H1 (cell line): Measurements from ENCODE around the gene CNGB1. TPM values are rescaled to one million over a fixed set of nuclear protein-coding genes. Genes with fewer than 3 reads are reported as not detected.

Experiments used
- CTCF ChIA-PET: fragments of 300-600 bp; sonication (Branson Sonifier 250); formaldehyde crosslinking; loops from one replicate; lab custom pipeline; 2021; ENCODE audit not compliant: partially characterized antibody; lab: Charles Lee
- POLR2A ChIA-PET: fragments of 300-600 bp; sonication (Branson Sonifier 250); formaldehyde crosslinking; loops from one replicate; lab custom pipeline; 2021; ENCODE audit warnings: inconsistent platforms; ENCODE audit not compliant: partially characterized antibody; lab: Charles Lee
- DNase-seq, 2 experiments: peaks; one replicate each; pipeline versions ENCODE4 v3.0.0 to v3.0.0-alpha.2; 2010 to 2022; ENCODE audit warnings: low spot score in 2 of 2, low read depth in 1 of 2, mixed read lengths in 1 of 2
- FAIRE-seq: peaks from 2 replicates; lab custom pipeline; 2011; peaks lifted over from hg19 to GRCh38; lab: Jason Lieb, UNC
- H2AFZ ChIP-seq: 2 replicates; pipeline ENCODE4 v1.8.1; 2012; ENCODE audit warnings: low read length, inconsistent platforms
- H2AK5ac ChIP-seq: 2 replicates; pipeline ENCODE4 v1.6.1; 2013; ENCODE audit warnings: low read depth, low read length
- H2BK120ac ChIP-seq: replicated peaks from 2 replicates; pipeline ENCODE3; 2013; ENCODE audit warnings: low read depth, low read length, inconsistent platforms
- H2BK12ac ChIP-seq: 2 replicates; pipeline ENCODE4 v1.6.1; 2013; ENCODE audit warnings: low read depth, low read length
- H2BK15ac ChIP-seq: 2 replicates; pipeline ENCODE4 v1.6.1; 2013; ENCODE audit warnings: low read length
- H2BK20ac ChIP-seq: 2 replicates; pipeline ENCODE4 v1.6.1; 2013; ENCODE audit warnings: low read length
- H2BK5ac ChIP-seq: 2 replicates; pipeline ENCODE4 v1.6.1; 2013; ENCODE audit warnings: low read depth, low read length
- H3K14ac ChIP-seq: 2 replicates; pipeline ENCODE4 v1.6.1; 2013; ENCODE audit warnings: inconsistent platforms; ENCODE audit not compliant: insufficient read length
- H3K18ac ChIP-seq: 2 replicates; pipeline ENCODE4 v1.6.1; 2013; ENCODE audit warnings: low read length; ENCODE audit errors: extremely low read depth
- H3K23ac ChIP-seq: 2 replicates; pipeline ENCODE4 v1.6.1; 2013; ENCODE audit warnings: inconsistent platforms; ENCODE audit not compliant: insufficient read length
- H3K23me2 ChIP-seq: 2 replicates; pipeline ENCODE4 v1.6.1; 2013; ENCODE audit warnings: low read depth, low read length
- H3K27ac ChIP-seq: 2 replicates; pipeline ENCODE4 v1.6.1; 2011; ENCODE audit warnings: low read depth, low read length, inconsistent platforms
- H3K27me3 ChIP-seq, 4 experiments: replicated peaks in 1 of 4; 1 replicate in 1 of 4; 2 replicates in 3 of 4; pipeline versions ENCODE4 v1.6.1 to v1.8.1; 2011 to 2013; ENCODE audit warnings: low read length in 3 of 4, mild to moderate bottlenecking in 3 of 4, inconsistent platforms in 2 of 4, mixed read lengths in 2 of 4, moderate library complexity in 1 of 4; ENCODE audit not compliant: control insufficient read depth in 3 of 4, insufficient read depth in 3 of 4; ENCODE audit errors: extremely low read depth in 1 of 4
- H3K36me3 ChIP-seq, 4 experiments: 2 replicates each; pipeline versions ENCODE4 v1.6.1 to v1.8.1; 2011 to 2013; ENCODE audit warnings: mild to moderate bottlenecking in 4 of 4, low read length in 3 of 4, moderate library complexity in 2 of 4, control low read depth in 1 of 4, inconsistent platforms in 1 of 4; ENCODE audit not compliant: insufficient read depth in 4 of 4, control insufficient read depth in 2 of 4
- H3K4ac ChIP-seq: replicated peaks from 2 replicates; pipeline ENCODE3; 2013; ENCODE audit warnings: low read length, low read depth, mixed read lengths, inconsistent platforms; ENCODE audit not compliant: insufficient read length
- H3K4me1 ChIP-seq, 4 experiments: replicated peaks in 1 of 4; 1 replicate in 1 of 4; 2 replicates in 3 of 4; pipeline versions ENCODE4 v1.6.1 to v1.8.1; 2011 to 2013; ENCODE audit warnings: low read length in 3 of 4, inconsistent platforms in 2 of 4, mixed read lengths in 1 of 4; ENCODE audit not compliant: insufficient read depth in 4 of 4, control insufficient read depth in 3 of 4
- H3K4me2 ChIP-seq, 2 experiments: 2 replicates each; pipeline versions ENCODE4 v1.6.1 to v1.8.1; 2011 to 2013; ENCODE audit warnings: low read depth in 2 of 2, low read length in 2 of 2, control low read depth in 1 of 2, inconsistent platforms in 1 of 2, mild to moderate bottlenecking in 1 of 2; ENCODE audit not compliant: insufficient read depth in 1 of 2
- H3K4me3 ChIP-seq, 4 experiments: fragments of 200-600, 300-600 bp in 1 of 4; sonication (generic), shearing (Covaris generic), sonication (Bioruptor Twin) in 1 of 4; 2 replicates each; pipeline versions ENCODE4 v1.5.1 to v1.8.1; 2011 to 2016; ENCODE audit warnings: low read length in 4 of 4, low read depth in 3 of 4, control low read depth in 2 of 4, inconsistent platforms in 2 of 4, mild to moderate bottlenecking in 2 of 4, mixed read lengths in 1 of 4, moderate library complexity in 1 of 4; ENCODE audit not compliant: insufficient read depth in 2 of 4; ENCODE audit errors: extremely low read depth in 1 of 4
- H3K56ac ChIP-seq: replicated peaks from 2 replicates; pipeline ENCODE3; 2013; ENCODE audit warnings: low read depth, mild to moderate bottlenecking, mixed read lengths, low read length, inconsistent platforms; ENCODE audit not compliant: insufficient read length
- H3K79me1 ChIP-seq: 2 replicates; pipeline ENCODE4 v1.6.1; 2013; ENCODE audit warnings: low read depth, low read length, control low read depth
- H3K79me2 ChIP-seq, 2 experiments: 2 replicates each; pipeline versions ENCODE4 v1.6.1 to v1.8.1; 2012 to 2013; ENCODE audit warnings: low read length in 2 of 2, mild to moderate bottlenecking in 2 of 2, inconsistent platforms in 1 of 2; ENCODE audit not compliant: insufficient read depth in 2 of 2, control insufficient read depth in 1 of 2
- H3K9ac ChIP-seq, 4 experiments: replicated peaks in 1 of 4; 1 replicate in 1 of 4; 2 replicates in 3 of 4; pipeline versions ENCODE4 v1.6.1 to v1.8.1; 2011 to 2013; ENCODE audit warnings: low read depth in 3 of 4, low read length in 3 of 4, control low read depth in 2 of 4, mild to moderate bottlenecking in 2 of 4, moderate library complexity in 2 of 4, inconsistent platforms in 1 of 4; ENCODE audit errors: extremely low read depth in 1 of 4
- H3K9me3 ChIP-seq, 2 experiments: 2 replicates each; pipeline versions ENCODE4 v1.6.1 to v1.8.1; 2012 to 2013; ENCODE audit warnings: mild to moderate bottlenecking in 2 of 2, moderate library complexity in 2 of 2, control low read depth in 1 of 2, inconsistent platforms in 1 of 2, low read depth in 1 of 2, low read length in 1 of 2, mixed read lengths in 1 of 2; ENCODE audit not compliant: insufficient read depth in 2 of 2
- H4K20me1 ChIP-seq, 2 experiments: replicated peaks in 1 of 2; 2 replicates each; pipeline versions ENCODE3 to v1.8.1; 2011 to 2013; ENCODE audit warnings: inconsistent platforms in 2 of 2, low read length in 2 of 2, mild to moderate bottlenecking in 1 of 2; ENCODE audit not compliant: insufficient read depth in 2 of 2, control insufficient read depth in 1 of 2
- H4K5ac ChIP-seq: 2 replicates; pipeline ENCODE4 v1.6.1; 2013; ENCODE audit warnings: low read length, low read depth, mixed read lengths, inconsistent platforms; ENCODE audit not compliant: insufficient read length
- H4K8ac ChIP-seq: 2 replicates; pipeline ENCODE4 v1.8.0; 2013; ENCODE audit warnings: mild to moderate bottlenecking, moderate library complexity, low read length, inconsistent platforms; ENCODE audit not compliant: insufficient read depth; ENCODE audit errors: extremely low read depth
- H4K91ac ChIP-seq: replicated peaks from 2 replicates; pipeline ENCODE3; 2013; ENCODE audit warnings: low read length, mixed read lengths, inconsistent platforms; ENCODE audit not compliant: insufficient read length
- BRCA1 ChIP-seq: IDR thresholded peaks from 2 replicates; pipeline ENCODE4 v1.6.1; 2012; ENCODE audit warnings: low read depth, low read length, improper control_type of control experiment
- CBX8 ChIP-seq: fragments of 300-800, 300-1000 bp; sonication (generic); IDR thresholded peaks from 2 replicates; pipeline ENCODE4 v1.7.1; 2016; ENCODE audit warnings: low read depth, low read length, borderline replicate concordance
- EZH2 ChIP-seq: fragments of 200-600 bp; sonication (generic); IDR thresholded peaks from 2 replicates; pipeline ENCODE4 v1.7.1; 2012; ENCODE audit warnings: low read depth, mild to moderate bottlenecking, moderate library complexity, low read length, inconsistent platforms; ENCODE audit not compliant: severe bottlenecking
- HDAC6 ChIP-seq: IDR thresholded peaks from one replicate; pipeline ENCODE4 v1.7.1; 2012; ENCODE audit warnings: low read depth, mild to moderate bottlenecking, inconsistent platforms, low read length, moderate library complexity
- KDM1A ChIP-seq: fragments of 200-600, 300-600 bp; sonication (generic); IDR thresholded peaks from 2 replicates; pipeline ENCODE4 v1.7.1; 2016; ENCODE audit warnings: mild to moderate bottlenecking, low read length, borderline replicate concordance
- KDM4A ChIP-seq: IDR thresholded peaks from one replicate; pipeline ENCODE4 v1.7.1; 2012; ENCODE audit warnings: low read depth, mild to moderate bottlenecking, moderate library complexity, low read length, inconsistent platforms; ENCODE audit not compliant: severe bottlenecking
- PHF8 ChIP-seq: fragments of 200-600 bp; sonication (generic); conservative IDR thresholded peaks from 2 replicates; pipeline ENCODE4 v1.7.1; 2012; ENCODE audit warnings: low read depth, mild to moderate bottlenecking, inconsistent platforms, low read length, moderate library complexity
- SIN3A ChIP-seq, 2 experiments: IDR thresholded peaks in 1 of 2; conservative IDR thresholded peaks in 1 of 2; 2 replicates each; pipeline ENCODE4 v1.6.1; 2011 to 2012; ENCODE audit warnings: low read length in 2 of 2, improper control_type of control experiment in 1 of 2, low read depth in 1 of 2, mild to moderate bottlenecking in 1 of 2
- WGBS, 2 experiments: shearing (Covaris generic) in 1 of 2; methylation state at CpG; one replicate each; pipeline versions ENCODE4 v1.1.6 to v1.1.7; 2013 to 2015; ENCODE audit warnings: low lambda C conversion rate in 2 of 2, mixed read lengths in 2 of 2, inconsistent platforms in 1 of 2, low coverage in 1 of 2, missing lambda C conversion rate in 1 of 2; ENCODE audit not compliant: insufficient replicate concordance in 2 of 2, insufficient coverage in 1 of 2, insufficient read length in 1 of 2; ENCODE audit errors: extremely low coverage in 1 of 2, missing lambda C conversion rate in 1 of 2; 5-methylcytosine and 5-hydroxymethylcytosine counted together
- polyA plus RNA-seq, 7 experiments: library from polyadenylated mRNA; depleted of rRNA in 3 of 7; stranded (reverse) in 5 of 7; unstranded in 2 of 7; fragments of >200 nt in 5 of 7; fragments of 200-250 nt in 2 of 7; gene quantifications; 1 replicate in 5 of 7; 2 replicates in 1 of 7; 4 replicates in 1 of 7; pipeline versions ENCODE4 v1.2.1 to v1.2.3, GENCODE V29; 2011 to 2013; ENCODE audit warnings: missing spikeins in 2 of 7, mixed read lengths in 2 of 7
- total RNA-seq: library from RNA; stranded (reverse); fragmentation: NEBNext Ultra II Directional; extraction: Animal tissue kit (Norgen Biotek cat#: 25700); gene quantifications from 2 replicates; pipeline ENCODE4 v1.2.1, GENCODE V29; 2021
- TF ChIP-seq, protein P1 (sequence below): IDR thresholded peaks from 2 replicates; pipeline ENCODE4 v1.6.1; 2011; ENCODE audit warnings: low read length, improper control_type of control experiment

CNGB1 gene
- total and polyA plus RNA-seq, 2 of the 8 experiments (the other 6 are each of a cell fraction or from before 2014, with no cell fraction given) = not detected

GRCh38 chr16:57897053-57897784, 73.7 kb downstream of the CNGB1 start:
- Histone ChIP-seq H2BK120ac (no peak overlapping the region), H3K79me1 (no peaks in the 10 kb centered on the region), H3K9me3 (no peaks in the 10 kb centered on the region), H2BK5ac (no peak overlapping the region), H3K36me3 (no peaks in the 10 kb centered on the region), H3K14ac (no peak overlapping the region), H3K23ac (no peak overlapping the region), H4K20me1 (no peaks in the 10 kb centered on the region), H2BK12ac (no peak overlapping the region), H3K4ac (no peak overlapping the region), H3K27ac (no peak overlapping the region), H2AFZ (no peak overlapping the region), H2BK20ac (no peak overlapping the region), H3K23me2 (no peaks in the 10 kb centered on the region), H3K18ac (no peak overlapping the region), H3K27me3 (no peaks in the 10 kb centered on the region), H4K8ac (no peak overlapping the region), H3K56ac (no peak overlapping the region), H3K79me2 (no peaks in the 10 kb centered on the region), H3K9ac (no peak overlapping the region), H2AK5ac (no peak overlapping the region), H3K4me2 (no peak overlapping the region), H3K4me3 (no peak overlapping the region), H2BK15ac (no peak overlapping the region), H3K4me1 (peaks cover 0 to 5% (median under 1%) of the 10 kb centered on the region in 4 experiments; a peak in 3 of 7 replicates), H4K5ac (no peak overlapping the region), H4K91ac (no peak overlapping the region)
- FAIRE-seq = no peak
- ChIA-PET POLR2A (no interaction called here), CTCF (interaction anchor here (0.6 to 16.4 kb wide), 14 partner anchors 9 to 140 kb away, joined by 3 to 305 read pairs (median 15); partner anchors contain the start of genes CNGB1, USB1 and ZNF319)
- no peak for DNase-seq
- TF ChIP-seq HDAC6 (no peak), EZH2 (no peak), BRCA1 (no peak), KDM4A (no peak), PHF8 (no peak), CBX8 (no peak), KDM1A (no peak), SIN3A (conservative IDR thresholded peaks at IDR 0.05 in 1 of 2, IDR thresholded peaks at IDR 0.05 in 1 of 2; ENCODE audit: low read depth in 1 of 2, low read length in 2 of 2) (no peak)
- TF ChIP-seq, protein P1, sequence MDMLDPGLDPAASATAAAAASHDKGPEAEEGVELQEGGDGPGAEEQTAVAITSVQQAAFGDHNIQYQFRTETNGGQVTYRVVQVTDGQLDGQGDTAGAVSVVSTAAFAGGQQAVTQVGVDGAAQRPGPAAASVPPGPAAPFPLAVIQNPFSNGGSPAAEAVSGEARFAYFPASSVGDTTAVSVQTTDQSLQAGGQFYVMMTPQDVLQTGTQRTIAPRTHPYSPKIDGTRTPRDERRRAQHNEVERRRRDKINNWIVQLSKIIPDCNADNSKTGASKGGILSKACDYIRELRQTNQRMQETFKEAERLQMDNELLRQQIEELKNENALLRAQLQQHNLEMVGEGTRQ = no peak
- 84% methylated on average over 18 of the region's 18 CpGs; no CpG with 5 or more reads in 1 of the 2 experiments for WGBS, 2 experiments
